ENCODE data around the gene LINGO1. TPM values are rescaled to one million over a fixed set of nuclear protein-coding genes. Genes with fewer than 3 reads are reported as not detected.

Gene LINGO1
- polyA plus RNA-seq, 1 donor, result 25.0 TPM

- Histone ChIP-seq H3K27ac (ENCODE audit: low read length) (no peak overlapping the region), H3K27me3 (ENCODE audit: control insufficient read depth, insufficient read depth, low read length) (peaks cover 28% of the 10 kb centered on the region), H3K9me3 (ENCODE audit: control insufficient read depth, low read depth, low read length) (no peaks in the 10 kb centered on the region), H3K4me3 (ENCODE audit: low read length) (no peak overlapping the region), H3K4me1 (ENCODE audit: control insufficient read depth, insufficient read depth, low read length) (no peaks in the 10 kb centered on the region), H3K36me3 (ENCODE audit: control insufficient read depth, insufficient read depth, low read length) (no peaks in the 10 kb centered on the region)
- no peak for DNase-seq
- WGBS (ENCODE audit: insufficient coverage, low lambda C conversion rate), result no CpG with 5 or more reads among the region's 5 CpGs
These were observed 38.0 kb upstream of the LINGO1 start for GRCh38 chr15:77670558-77671361.

- Histone ChIP-seq H3K4me1 (ENCODE audit: control insufficient read depth, insufficient read depth, low read length) (no peaks in the 10 kb centered on the region), H3K9me3 (ENCODE audit: control insufficient read depth, low read depth, low read length) (no peaks in the 10 kb centered on the region), H3K27ac (ENCODE audit: low read length) (no peak overlapping the region), H3K4me3 (ENCODE audit: low read length) (no peak overlapping the region), H3K27me3 (ENCODE audit: control insufficient read depth, insufficient read depth, low read length) (peaks cover 28% of the 10 kb centered on the region), H3K36me3 (ENCODE audit: control insufficient read depth, insufficient read depth, low read length) (no peaks in the 10 kb centered on the region)
- DNase-seq, result no peak
- 93% methylated on average over 3 of the region's 4 CpGs for WGBS (ENCODE audit: insufficient coverage, low lambda C conversion rate)
These were observed 37.2 kb upstream of the LINGO1 start for GRCh38 chr15:77669896-77670295.

GRCh38 chr15:77667338-77668234 is 34.9 kb upstream of the LINGO1 start:
- WGBS (ENCODE audit: insufficient coverage, low lambda C conversion rate), result no CpG with 5 or more reads among the region's 11 CpGs
- Histone ChIP-seq H3K4me1 (ENCODE audit: control insufficient read depth, insufficient read depth, low read length) (peaks cover 14% of the 10 kb centered on the region), H3K4me3 (ENCODE audit: low read length) (no peak overlapping the region), H3K27ac (ENCODE audit: low read length) (no peak overlapping the region), H3K27me3 (ENCODE audit: control insufficient read depth, insufficient read depth, low read length) (peaks cover 15% of the 10 kb centered on the region), H3K36me3 (ENCODE audit: control insufficient read depth, insufficient read depth, low read length) (no peaks in the 10 kb centered on the region), H3K9me3 (ENCODE audit: control insufficient read depth, low read depth, low read length) (no peaks in the 10 kb centered on the region)
- no peak for DNase-seq

- Histone ChIP-seq H3K4me3 (ENCODE audit: low read length) (no peak overlapping the region), H3K36me3 (ENCODE audit: control insufficient read depth, insufficient read depth, low read length) (no peaks in the 10 kb centered on the region), H3K27ac (ENCODE audit: low read length) (no peak overlapping the region), H3K9me3 (ENCODE audit: control insufficient read depth, low read depth, low read length) (no peaks in the 10 kb centered on the region), H3K27me3 (ENCODE audit: control insufficient read depth, insufficient read depth, low read length) (peaks cover 6% of the 10 kb centered on the region), H3K4me1 (ENCODE audit: control insufficient read depth, insufficient read depth, low read length) (peaks cover 27% of the 10 kb centered on the region)
- no peak for DNase-seq
- no CpG with 5 or more reads among the region's 5 CpGs for WGBS (ENCODE audit: insufficient coverage, low lambda C conversion rate)
These were observed 33.6 kb upstream of the LINGO1 start for GRCh38 chr15:77666296-77666660.

- Histone ChIP-seq H3K4me1 (ENCODE audit: control insufficient read depth, insufficient read depth, low read length) (peaks cover 27% of the 10 kb centered on the region), H3K27me3 (ENCODE audit: control insufficient read depth, insufficient read depth, low read length) (peaks cover under 1% of the 10 kb centered on the region), H3K36me3 (ENCODE audit: control insufficient read depth, insufficient read depth, low read length) (no peaks in the 10 kb centered on the region), H3K27ac (ENCODE audit: low read length) (no peak overlapping the region), H3K9me3 (ENCODE audit: control insufficient read depth, low read depth, low read length) (no peaks in the 10 kb centered on the region), H3K4me3 (ENCODE audit: low read length) (no peak overlapping the region)
- WGBS (ENCODE audit: insufficient coverage, low lambda C conversion rate), result 17% methylated on average over 1 of the region's 12 CpGs
- DNase-seq, result no peak
These were observed 33.0 kb upstream of the LINGO1 start for GRCh38 chr15:77665530-77666295.

GRCh38 chr15:77664428-77664827 is 31.7 kb upstream of the LINGO1 start:
- DNase-seq, result no peak
- H3K4me3 ChIP-seq (ENCODE audit: low read length), result no peak overlapping the region
- H3K36me3 ChIP-seq (ENCODE audit: control insufficient read depth, insufficient read depth, low read length), result no peaks in the 10 kb centered on the region
- WGBS (ENCODE audit: insufficient coverage, low lambda C conversion rate), result no CpG with 5 or more reads among the region's 5 CpGs
- no peaks in the 10 kb centered on the region for H3K9me3 ChIP-seq (ENCODE audit: control insufficient read depth, low read depth, low read length)
- H3K27me3 ChIP-seq (ENCODE audit: control insufficient read depth, insufficient read depth, low read length), result no peaks in the 10 kb centered on the region
- peaks cover 33% of the 10 kb centered on the region for H3K4me1 ChIP-seq (ENCODE audit: control insufficient read depth, insufficient read depth, low read length)
- no peak overlapping the region for H3K27ac ChIP-seq (ENCODE audit: low read length)

- Histone ChIP-seq H3K4me3 (ENCODE audit: low read length) (no peak overlapping the region), H3K36me3 (ENCODE audit: control insufficient read depth, insufficient read depth, low read length) (no peaks in the 10 kb centered on the region), H3K9me3 (ENCODE audit: control insufficient read depth, low read depth, low read length) (no peaks in the 10 kb centered on the region), H3K27me3 (ENCODE audit: control insufficient read depth, insufficient read depth, low read length) (no peaks in the 10 kb centered on the region), H3K4me1 (ENCODE audit: control insufficient read depth, insufficient read depth, low read length) (peaks cover 44% of the 10 kb centered on the region), H3K27ac (ENCODE audit: low read length) (no peak overlapping the region)
- peak in 1 of 2 donors; percentile 51 for DNase-seq
- no CpG with 5 or more reads among the region's 5 CpGs for WGBS (ENCODE audit: insufficient coverage, low lambda C conversion rate)
These were observed 30.5 kb upstream of the LINGO1 start for GRCh38 chr15:77663256-77663655.

- Histone ChIP-seq H3K9me3 (ENCODE audit: control insufficient read depth, low read depth, low read length) (no peaks in the 10 kb centered on the region), H3K36me3 (ENCODE audit: control insufficient read depth, insufficient read depth, low read length) (no peaks in the 10 kb centered on the region), H3K27me3 (ENCODE audit: control insufficient read depth, insufficient read depth, low read length) (no peaks in the 10 kb centered on the region), H3K4me1 (ENCODE audit: control insufficient read depth, insufficient read depth, low read length) (peaks cover 44% of the 10 kb centered on the region), H3K27ac (ENCODE audit: low read length) (no peak overlapping the region), H3K4me3 (ENCODE audit: low read length) (no peak overlapping the region)
- DNase-seq, result peak; percentile 85 to 87
- no CpG with 5 or more reads among the region's 12 CpGs for WGBS (ENCODE audit: insufficient coverage, low lambda C conversion rate)
These were observed 26.9 kb upstream of the LINGO1 start for GRCh38 chr15:77659350-77660321.

- Histone ChIP-seq H3K4me3 (ENCODE audit: low read length) (no peak overlapping the region), H3K27ac (ENCODE audit: low read length) (no peak overlapping the region), H3K4me1 (ENCODE audit: control insufficient read depth, insufficient read depth, low read length) (peaks cover 38% of the 10 kb centered on the region), H3K27me3 (ENCODE audit: control insufficient read depth, insufficient read depth, low read length) (peaks cover 4% of the 10 kb centered on the region), H3K36me3 (ENCODE audit: control insufficient read depth, insufficient read depth, low read length) (no peaks in the 10 kb centered on the region), H3K9me3 (ENCODE audit: control insufficient read depth, low read depth, low read length) (peaks cover 3% of the 10 kb centered on the region)
- DNase-seq, result no peak
- WGBS (ENCODE audit: insufficient coverage, low lambda C conversion rate), result 40% methylated on average over 1 of the region's 6 CpGs
These were observed 25.6 kb upstream of the LINGO1 start for GRCh38 chr15:77658304-77658703.

Measured in large intestine (tissue), 3 donors.